AG09309 (cell line): ENCODE measurements around the gene CDH1.

Source experiments
- DNase-seq: peaks from one replicate; pipeline ENCODE4 v3.0.0-alpha.2; 2010; ENCODE audit warnings: low read depth
- H3K4me3 ChIP-seq: 2 replicates; pipeline ENCODE4 v1.5.1; 2011; ENCODE audit warnings: mild to moderate bottlenecking, low read depth, low read length, moderate library complexity; ENCODE audit not compliant: control insufficient read depth
- TF ChIP-seq, protein P1 (sequence below): IDR thresholded peaks from 2 replicates; pipeline ENCODE4 v1.5.1; 2011; ENCODE audit warnings: mild to moderate bottlenecking, low read depth, low read length, inconsistent platforms; ENCODE audit not compliant: insufficient read depth, control insufficient read depth; ENCODE audit errors: missing control alignments

Gene CDH1

DNA sequence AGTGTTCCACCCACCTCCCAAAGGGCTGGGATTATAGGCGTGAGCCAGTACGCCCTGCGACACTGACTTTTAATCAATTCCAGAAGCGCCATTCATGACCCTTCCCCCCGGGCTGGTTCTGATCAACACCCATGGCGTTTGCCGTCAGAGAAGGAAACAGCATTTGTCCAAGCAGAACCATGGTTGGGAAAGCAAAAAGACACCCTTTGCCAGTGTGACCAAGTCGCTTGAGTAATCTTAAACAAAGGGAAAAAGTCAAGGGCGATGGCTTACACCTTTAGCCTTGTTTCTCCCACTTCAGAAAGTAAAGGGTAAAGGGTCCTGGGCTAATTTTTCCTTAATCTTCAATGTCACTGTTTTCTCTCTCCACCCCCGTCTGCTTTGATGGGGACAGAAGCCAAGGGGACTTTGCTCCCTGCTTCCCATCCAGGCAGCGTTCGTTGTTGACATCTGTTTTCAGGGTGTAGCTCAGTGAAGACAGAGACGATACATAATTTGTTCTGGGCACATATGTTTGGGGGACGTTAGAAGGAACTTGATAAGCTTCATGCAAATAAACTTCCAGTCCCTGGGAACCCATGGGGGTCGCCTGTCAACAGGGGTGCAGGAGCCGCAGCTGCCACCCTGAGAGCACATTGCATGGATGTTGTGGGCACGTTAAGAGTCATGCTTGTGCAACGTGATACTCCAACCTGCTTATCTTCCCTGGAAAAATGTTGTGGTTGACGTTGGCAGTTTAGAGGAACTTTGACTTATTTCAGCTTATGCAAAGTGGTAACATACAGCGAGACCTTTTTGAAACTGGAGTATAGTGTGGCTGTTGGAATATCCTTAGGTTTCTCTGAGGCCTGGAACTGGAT, 55.6 kb downstream of the CDH1 start:
- DNase-seq: peak; percentile 55
- TF ChIP-seq, protein P1, sequence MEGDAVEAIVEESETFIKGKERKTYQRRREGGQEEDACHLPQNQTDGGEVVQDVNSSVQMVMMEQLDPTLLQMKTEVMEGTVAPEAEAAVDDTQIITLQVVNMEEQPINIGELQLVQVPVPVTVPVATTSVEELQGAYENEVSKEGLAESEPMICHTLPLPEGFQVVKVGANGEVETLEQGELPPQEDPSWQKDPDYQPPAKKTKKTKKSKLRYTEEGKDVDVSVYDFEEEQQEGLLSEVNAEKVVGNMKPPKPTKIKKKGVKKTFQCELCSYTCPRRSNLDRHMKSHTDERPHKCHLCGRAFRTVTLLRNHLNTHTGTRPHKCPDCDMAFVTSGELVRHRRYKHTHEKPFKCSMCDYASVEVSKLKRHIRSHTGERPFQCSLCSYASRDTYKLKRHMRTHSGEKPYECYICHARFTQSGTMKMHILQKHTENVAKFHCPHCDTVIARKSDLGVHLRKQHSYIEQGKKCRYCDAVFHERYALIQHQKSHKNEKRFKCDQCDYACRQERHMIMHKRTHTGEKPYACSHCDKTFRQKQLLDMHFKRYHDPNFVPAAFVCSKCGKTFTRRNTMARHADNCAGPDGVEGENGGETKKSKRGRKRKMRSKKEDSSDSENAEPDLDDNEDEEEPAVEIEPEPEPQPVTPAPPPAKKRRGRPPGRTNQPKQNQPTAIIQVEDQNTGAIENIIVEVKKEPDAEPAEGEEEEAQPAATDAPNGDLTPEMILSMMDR: no peak
- no peak overlapping the region for H3K4me3 ChIP-seq

DNA sequence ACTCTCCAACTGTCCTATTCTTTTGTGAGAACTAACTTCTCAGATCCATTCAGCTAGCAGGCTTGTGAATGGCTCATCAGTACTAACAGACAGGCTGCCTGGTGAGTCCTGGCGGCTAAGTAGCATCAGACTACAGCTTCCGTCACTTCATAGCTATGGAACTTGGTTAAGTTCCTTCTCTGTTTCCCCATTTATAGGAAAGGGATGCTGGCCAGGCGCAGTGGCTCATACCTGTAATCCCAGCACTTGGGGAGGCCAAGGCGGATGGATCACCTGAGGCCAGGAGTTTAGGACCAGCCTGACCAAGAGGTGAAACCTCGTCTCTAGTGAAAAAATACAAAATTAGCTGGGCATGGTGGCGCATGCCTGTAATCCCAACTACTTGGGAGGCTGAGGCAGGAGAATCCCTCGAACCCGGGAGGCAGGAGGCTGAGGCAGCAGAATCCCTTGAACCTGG, 56.3 kb downstream of the CDH1 start:
- DNase-seq: no peak
- TF ChIP-seq, protein P1: no peak

DNA sequence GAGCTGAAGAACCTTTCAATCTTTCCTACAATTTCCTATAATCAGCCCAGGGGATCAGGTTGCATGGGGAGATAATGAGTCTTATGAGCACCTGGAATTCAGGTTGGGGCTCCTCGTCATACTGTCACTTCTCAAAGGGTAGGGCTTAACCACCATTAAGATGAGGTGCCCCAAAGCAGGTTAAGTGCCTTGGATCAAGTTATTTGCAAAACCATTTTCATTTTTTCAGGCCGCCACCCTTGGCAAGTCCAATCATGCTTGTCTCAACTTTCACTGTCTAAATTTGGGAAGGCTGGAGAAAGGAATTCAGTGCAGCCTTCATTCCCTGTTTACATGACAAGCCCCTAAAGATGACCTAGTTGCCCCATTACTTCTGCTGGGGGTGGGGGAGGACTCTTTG, 61.3 kb downstream of the CDH1 start:
- TF ChIP-seq, protein P1: no peak
- DNase-seq: no peak

More for the DNA sequence above, 56.3 kb downstream of the CDH1 start:
- H3K4me3 ChIP-seq: no peak overlapping the region

GRCh38 chr16:68800257-68800875, 63.3 kb downstream of the CDH1 start:
- H3K4me3 ChIP-seq: no peak overlapping the region
- TF ChIP-seq, protein P1: peak; percentile 87
- DNase-seq: peak; percentile 81

More for the DNA sequence above, 61.3 kb downstream of the CDH1 start:
- H3K4me3 ChIP-seq: no peak overlapping the region

DNA sequence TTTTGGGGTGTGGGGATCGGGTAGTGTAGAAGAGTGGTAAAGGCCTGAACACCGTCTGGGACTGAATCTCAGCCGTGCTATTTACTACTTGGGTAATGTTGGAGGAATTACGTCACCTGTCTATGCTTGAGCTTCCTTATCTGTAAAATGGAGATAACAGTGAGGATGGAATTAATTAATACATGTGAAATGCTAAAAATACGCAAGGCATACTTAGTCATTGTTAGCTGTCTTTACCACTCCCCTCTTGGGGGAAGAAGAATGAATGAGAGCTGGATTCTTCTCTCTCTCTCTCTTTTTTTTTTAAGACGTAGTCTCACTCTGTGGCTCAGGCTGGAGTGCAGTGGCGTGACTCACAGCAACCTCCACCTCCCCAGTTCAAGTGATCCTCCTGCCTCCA, 65.1 kb downstream of the CDH1 start:
- TF ChIP-seq, protein P1: no peak
- no peak overlapping the region for H3K4me3 ChIP-seq
- DNase-seq: peak; percentile 86

DNA sequence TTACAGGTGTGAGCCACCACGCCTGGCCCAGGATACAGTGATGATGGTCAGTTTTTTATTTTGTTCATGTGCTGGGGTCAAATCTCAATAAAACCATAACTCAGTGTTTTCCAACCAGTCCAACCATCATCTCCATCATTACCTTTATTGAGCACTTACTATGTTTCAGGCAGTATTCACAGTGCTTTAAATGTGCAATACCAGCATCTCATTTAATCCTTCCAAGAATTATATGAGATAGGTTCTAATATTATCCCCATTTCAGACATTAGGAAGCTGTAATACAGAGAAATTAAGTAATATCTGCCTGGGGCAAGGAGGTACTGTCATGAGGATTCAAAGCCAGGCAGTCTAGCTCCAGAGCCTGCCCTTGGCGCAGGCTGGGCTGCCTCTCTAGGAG, 69.3 kb downstream of the CDH1 start:
- no peak overlapping the region for H3K4me3 ChIP-seq
- DNase-seq: no peak
- TF ChIP-seq, protein P1: no peak
